GM12878 (cell line): Measurements from ENCODE around the gene SH3BP1. TPM values are rescaled to one million over a fixed set of nuclear protein-coding genes. Genes with fewer than 3 reads are reported as not detected.

ENCODE experiments used
- ATAC-seq: fragments of 200-7000 bp; cut with Tn5 transposase; 3 replicates; pipeline ENCODE4 v1.9.1; 2020; ENCODE audit warnings: mild to moderate bottlenecking, moderate library complexity
- BruUV-seq: library from RNA; stranded (reverse); fragments of 400-500 nt; replicated peaks from 2 replicates; lab custom pipeline; 2021; lab: Mats Ljungman, UMichigan
- CTCF ChIA-PET: fragments of 300-600 bp; sonication (Branson Sonifier 250); formaldehyde crosslinking; extraction: SDS; loops from one replicate; lab custom pipeline; 2021; ENCODE audit warnings: inconsistent platforms; lab: Yijun Ruan, JAX
- POLR2A ChIA-PET: fragments of 350-600 bp; formaldehyde crosslinking; extraction: SDS; loops from one replicate; lab custom pipeline; 2021; ENCODE audit warnings: inconsistent platforms; lab: Charles Lee
- RAD21 ChIA-PET: fragments of 300-600 bp; sonication (Branson Sonifier 250); formaldehyde crosslinking; loops from one replicate; lab custom pipeline; 2023; ENCODE audit warnings: antibody characterized with exemption; ENCODE audit not compliant: unreplicated experiment; lab: Charles Lee
- SMC1A ChIA-PET: fragments of 300-600 bp; sonication (Branson Sonifier 250); formaldehyde crosslinking; loops from one replicate; lab custom pipeline; 2023; ENCODE audit not compliant: unreplicated experiment, uncharacterized antibody; lab: Charles Lee
- DNase-seq: peaks from one replicate; pipeline ENCODE4 v3.0.0-alpha.2; 2011; ENCODE audit warnings: low read depth, low spot score
- FAIRE-seq: peaks from 3 replicates; lab custom pipeline; 2011; peaks lifted over from hg19 to GRCh38; lab: Jason Lieb, UNC
- H2AFZ ChIP-seq: 2 replicates; pipeline ENCODE4 v1.6.0; 2011; ENCODE audit warnings: low read depth, low read length, control low read depth; ENCODE audit not compliant: control insufficient read depth
- H3K27ac ChIP-seq: 2 replicates; pipeline ENCODE4 v1.5.1; 2011; ENCODE audit warnings: control low read depth; ENCODE audit not compliant: control insufficient read depth, insufficient read depth
- H3K27me3 ChIP-seq, 2 experiments: replicated peaks in 1 of 2; 2 replicates each; pipeline versions ENCODE4 v1.6.0 to v1.6.1; 2011; ENCODE audit warnings: low read length in 1 of 2; ENCODE audit not compliant: control insufficient read depth in 2 of 2, insufficient read depth in 2 of 2
- H3K36me3 ChIP-seq, 2 experiments: 2 replicates each; pipeline ENCODE4 v1.5.1; 2011; ENCODE audit warnings: low read length in 1 of 2; ENCODE audit not compliant: control insufficient read depth in 2 of 2, insufficient read depth in 2 of 2
- H3K4me1 ChIP-seq: 2 replicates; pipeline ENCODE4 v1.6.1; 2011; ENCODE audit warnings: mild to moderate bottlenecking, low read length, moderate library complexity, mixed read lengths; ENCODE audit not compliant: control insufficient read depth, insufficient read depth
- H3K4me2 ChIP-seq: 2 replicates; pipeline ENCODE4 v1.6.0; 2011; ENCODE audit warnings: control low read depth; ENCODE audit not compliant: control insufficient read depth, insufficient read depth
- H3K4me3 ChIP-seq: fragments of 200-600 bp; sonication (generic); 2 replicates; pipeline ENCODE4 v1.5.1; 2016
- H3K79me2 ChIP-seq: 2 replicates; pipeline ENCODE4 v1.6.0; 2011; ENCODE audit warnings: low read length; ENCODE audit not compliant: control insufficient read depth, insufficient read depth
- H3K9ac ChIP-seq: 2 replicates; pipeline ENCODE4 v1.8.0; 2011; ENCODE audit warnings: low read length, control low read depth, mixed read lengths; ENCODE audit not compliant: control insufficient read depth, insufficient read depth
- H3K9me3 ChIP-seq: replicated peaks from 3 replicates; pipeline ENCODE4 v1.5.1; 2011; ENCODE audit warnings: mild to moderate bottlenecking, low read length; ENCODE audit not compliant: control insufficient read depth, insufficient read depth
- H4K20me1 ChIP-seq: 2 replicates; pipeline ENCODE4 v1.6.0; 2011; ENCODE audit not compliant: control insufficient read depth, insufficient read depth
- CHD4 ChIP-seq: fragments of 200-600 bp; sonication (generic); IDR thresholded peaks from 2 replicates; pipeline ENCODE4 v1.6.1; 2016; ENCODE audit warnings: mild to moderate bottlenecking
- CTCF ChIP-seq, 3 experiments: IDR thresholded peaks in 2 of 3; conservative IDR thresholded peaks in 1 of 3; 2 replicates each; pipeline ENCODE4 v1.5.1; 2011; ENCODE audit warnings: low read depth in 3 of 3, low read length in 3 of 3, mild to moderate bottlenecking in 3 of 3, control low read depth in 2 of 3, moderate library complexity in 2 of 3, inconsistent platforms in 1 of 3, mixed read lengths in 1 of 3; ENCODE audit not compliant: control insufficient read depth in 2 of 3, insufficient read depth in 1 of 3; ENCODE audit errors: extremely low read depth in 1 of 3
- E2F8 ChIP-seq: fragments of 450-650 bp; IDR thresholded peaks from 2 replicates; pipeline ENCODE4 v1.6.1; 2018; ENCODE audit warnings: mild to moderate bottlenecking, low read depth, moderate library complexity; ENCODE audit not compliant: partially characterized antibody
- MYB ChIP-seq: fragments of 150-350 bp; IDR thresholded peaks from 2 replicates; pipeline ENCODE4 v1.6.1; 2014; ENCODE audit warnings: mild to moderate bottlenecking, low read depth, low read length, borderline replicate concordance
- NFIC ChIP-seq: IDR thresholded peaks from 2 replicates; pipeline ENCODE4 v1.6.1; 2012; ENCODE audit warnings: low read depth, mild to moderate bottlenecking, inconsistent platforms, low read length, moderate library complexity
- STAT1 ChIP-seq: fragments of 450-650 bp; conservative IDR thresholded peaks from 2 replicates; pipeline ENCODE4 v1.6.1; 2014; ENCODE audit warnings: antibody characterized with exemption, mild to moderate bottlenecking
- WGBS: methylation state at CpG from one replicate; pipeline ENCODE4 v1.1.6; 2016; ENCODE audit warnings: low lambda C conversion rate; ENCODE audit not compliant: insufficient replicate concordance, insufficient coverage; ENCODE audit errors: missing lambda C conversion rate; 5-methylcytosine and 5-hydroxymethylcytosine counted together
- in situ Hi-C: fragments of 300-500 bp; cut with MboI; formaldehyde crosslinking; loops from 9 replicates; pipeline ENCODE4 v1.14.3; 2018; ENCODE audit warnings: mixed read lengths
- intact Hi-C: fragments of 100-400 bp; cut with micrococcal nuclease; formaldehyde crosslinking; loops from one replicate; pipeline ENCODE4 v1.14.2; 2022; ENCODE audit not compliant: unreplicated experiment
- polyA plus RNA-seq, 11 experiments: library from polyadenylated mRNA; depleted of rRNA in 4 of 11; unstranded in 6 of 11; stranded (reverse) in 5 of 11; fragments of >200 nt; fragmentation: Nextera tagmentation in 4 of 11; fragmentation: Illumina TruSeq in 1 of 11; extraction: Ambion mirVana in 4 of 11; extraction: Trizol in 1 of 11; gene quantifications; 1 replicate in 1 of 11; 2 replicates in 10 of 11; pipeline versions ENCODE4 v1.2.1 to v1.2.3, GENCODE V29; 2011 to 2016; ENCODE audit warnings: inconsistent platforms in 2 of 11, missing spikeins in 2 of 11, low read depth in 1 of 11
- total RNA-seq, 4 experiments: library from RNA; depleted of rRNA in 3 of 4; stranded (reverse); fragments of >200 nt in 3 of 4; fragmentation: Illumina TruSeq in 1 of 4; extraction: Trizol in 1 of 4; gene quantifications; 2 replicates each; pipeline versions ENCODE4 v1.2.1 to v1.2.3, GENCODE V29; 2013 to 2021

Gene SH3BP1
- total and polyA plus RNA-seq, 10 of the 15 experiments (the other 5 are each of a cell fraction or from before 2014, with no cell fraction given), result 0.29 to 70.5 (median 22.5) TPM

GRCh38 chr22:37636949-37637273 is 2.6 kb upstream of the SH3BP1 start:
- SMC1A ChIA-PET, result interaction anchor here (0.5 to 8.6 kb wide), 8 partner anchors 10 to 1264 kb away, joined by 3 to 108 read pairs (median 4); partner anchors contain the start of genes GGA1 and PDXP
- intact Hi-C loops, result no loop called here
- CTCF ChIA-PET, result interaction anchor here (1.0 to 15.9 kb wide), 6 partner anchors 14 to 47 kb away, joined by 3 to 396 read pairs (median 142); partner anchors contain the start of genes GGA1, LGALS1, NOL12 and PDXP
- no TSS peak for BruUV-seq
- Histone ChIP-seq H4K20me1 (no peaks in the 10 kb centered on the region), H3K9ac (0 out of 2 replicates have a peak overlapping the region, but pooled peaks have one; percentile 3), H3K36me3 (peaks cover 4 to 5% of the 10 kb centered on the region in 2 experiments; a peak in 3 of 4 replicates), H3K27ac (no peak overlapping the region), H3K27me3 (no peaks in the 10 kb centered on the region), H2AFZ (no peak overlapping the region), H3K4me1 (peaks cover 82% of the 10 kb centered on the region), H3K9me3 (no peaks in the 10 kb centered on the region), H3K79me2 (peaks cover 20% of the 10 kb centered on the region), H3K4me3 (no peak overlapping the region), H3K4me2 (peak overlapping the region; percentile 23)
- FAIRE-seq (no peak), DNase-seq (no peak), ATAC-seq (no peak)
- WGBS, result 32% methylated on average over 3 of the region's 3 CpGs
- RAD21 ChIA-PET, result interaction anchor here (0.8 to 10.1 kb wide), 6 partner anchors 10 to 95 kb away, joined by 3 to 173 read pairs (median 4); partner anchors contain the start of genes GGA1, NOL12 and PDXP
- in situ Hi-C loops, result no loop called here
- TF ChIP-seq CTCF (IDR thresholded peaks at IDR 0.05 in 2 of 3, conservative IDR thresholded peaks at IDR 0.05 in 1 of 3; ENCODE audit: control insufficient read depth in 2 of 3, extremely low read depth in 1 of 3, insufficient read depth in 1 of 3, low read depth in 3 of 3, low read length in 3 of 3) (no peak), CHD4 (no peak), NFIC (no peak), E2F8 (no peak), MYB (no peak), STAT1 (no peak)
- POLR2A ChIA-PET, result interaction anchor here (0.5 to 8.2 kb wide), 6 partner anchors 10 to 365 kb away, joined by 3 to 67 read pairs (median 15); partner anchors contain the start of genes GGA1, LGALS1 and PDXP
